HUES6 (cell line): Measurements from ENCODE around the gene RNASE11.

ENCODE experiments used
- H3K27ac ChIP-seq: 2 replicates; pipeline ENCODE4 v1.7.0; 2013; ENCODE audit warnings: low read depth, mild to moderate bottlenecking, low read length, inconsistent platforms
- H3K27me3 ChIP-seq: 2 replicates; pipeline ENCODE4 v1.6.1; 2013; ENCODE audit warnings: low read length; ENCODE audit not compliant: control insufficient read depth, insufficient read depth
- H3K36me3 ChIP-seq: 2 replicates; pipeline ENCODE4 v1.6.1; 2013; ENCODE audit warnings: low read length; ENCODE audit not compliant: control insufficient read depth, insufficient read depth
- H3K4me1 ChIP-seq: 2 replicates; pipeline ENCODE4 v1.6.1; 2013; ENCODE audit warnings: low read length; ENCODE audit not compliant: control insufficient read depth, insufficient read depth
- H3K4me3 ChIP-seq: 2 replicates; pipeline ENCODE4 v1.5.1; 2013; ENCODE audit warnings: low read depth, low read length
- H3K9ac ChIP-seq: one replicate; pipeline ENCODE4 v1.6.1; 2013; ENCODE audit warnings: mild to moderate bottlenecking, low read length
- H3K9me3 ChIP-seq: 2 replicates; pipeline ENCODE4 v1.6.1; 2013; ENCODE audit warnings: low read depth, low read length; ENCODE audit not compliant: control insufficient read depth, insufficient read depth

Gene RNASE11

DNA sequence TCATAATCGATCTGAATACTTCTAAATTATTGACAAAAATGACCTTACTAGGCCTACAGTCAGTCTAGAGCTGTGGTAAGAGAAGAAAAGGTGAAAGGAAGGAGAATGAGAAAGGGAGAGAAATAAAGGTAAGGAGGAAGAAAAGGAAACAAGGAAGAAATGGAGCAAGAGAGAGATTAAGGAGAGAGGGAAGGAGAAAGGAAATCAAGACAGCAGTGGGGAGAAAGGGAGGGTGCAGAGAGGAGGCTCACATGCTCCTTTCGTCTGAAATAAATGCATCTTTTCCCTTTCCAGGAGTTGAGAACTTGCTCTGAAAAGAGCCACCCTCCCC, 30.6 kb downstream of the RNASE11 start:
- no peaks in the 10 kb centered on the region for H3K27me3 ChIP-seq
- H3K4me1 ChIP-seq = peaks cover 34% of the 10 kb centered on the region
- H3K9ac ChIP-seq = no peak overlapping the region
- no peaks in the 10 kb centered on the region for H3K36me3 ChIP-seq
- no peaks in the 10 kb centered on the region for H3K9me3 ChIP-seq
- no peak overlapping the region for H3K4me3 ChIP-seq
- H3K27ac ChIP-seq = no peak overlapping the region

DNA sequence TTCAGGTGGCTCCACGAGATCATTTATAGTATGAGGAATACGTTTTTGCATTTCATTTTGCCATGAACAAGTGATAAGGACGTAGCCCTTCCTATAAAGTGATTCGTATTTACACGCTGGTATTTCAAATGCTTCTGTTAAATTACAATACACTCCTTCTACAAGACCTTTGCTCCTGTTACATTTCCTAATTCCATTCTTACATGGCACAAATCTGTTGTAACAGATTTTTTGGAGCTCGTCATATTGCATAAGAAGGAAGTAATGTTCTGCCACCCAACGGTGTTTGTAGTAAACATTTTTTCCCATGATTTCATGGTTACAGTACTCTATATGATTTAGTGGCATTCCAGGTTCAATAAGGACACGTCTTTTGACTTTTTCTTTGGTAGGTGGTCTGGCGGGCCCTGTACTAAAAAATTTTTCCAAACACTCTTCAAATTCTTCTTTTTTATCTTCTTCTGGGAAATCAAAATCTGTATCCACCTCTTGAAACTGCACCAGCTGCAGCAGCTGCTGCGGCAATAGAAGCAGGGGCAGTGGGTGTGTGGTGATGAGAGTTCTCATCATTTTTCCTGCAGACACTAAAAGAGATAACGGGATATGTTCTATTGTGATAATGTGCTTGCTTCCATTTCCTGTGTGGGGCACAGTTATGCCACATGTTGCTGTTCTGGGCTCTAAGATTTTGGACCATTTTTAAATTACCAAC, 31.1 kb downstream of the RNASE11 start:
- H3K4me3 ChIP-seq = no peak overlapping the region
- no peak overlapping the region for H3K9ac ChIP-seq
- peaks cover 34% of the 10 kb centered on the region for H3K4me1 ChIP-seq
- no peaks in the 10 kb centered on the region for H3K9me3 ChIP-seq
- no peak overlapping the region for H3K27ac ChIP-seq
- H3K27me3 ChIP-seq = no peaks in the 10 kb centered on the region
- no peaks in the 10 kb centered on the region for H3K36me3 ChIP-seq

DNA sequence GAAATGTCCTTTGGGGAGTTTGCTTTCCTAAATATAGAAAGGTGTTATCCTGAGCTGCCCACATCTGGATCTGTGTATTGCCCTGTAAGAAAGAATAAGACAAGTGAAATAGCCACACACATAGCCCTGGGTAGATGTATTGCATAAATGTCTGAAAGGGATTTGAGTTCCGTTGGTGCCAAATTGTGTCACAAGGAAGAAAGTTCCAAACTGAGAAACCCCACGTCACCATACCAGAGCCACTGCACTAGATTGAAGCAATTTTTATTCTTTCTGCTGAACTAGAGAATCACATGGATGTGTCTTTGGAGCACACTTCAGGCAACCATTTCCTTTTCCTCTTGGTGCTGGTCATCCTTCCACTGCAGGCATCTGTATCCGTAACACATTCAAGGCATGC, 32.0 kb downstream of the RNASE11 start:
- peaks cover 33% of the 10 kb centered on the region for H3K4me1 ChIP-seq
- no peak overlapping the region for H3K4me3 ChIP-seq
- H3K27me3 ChIP-seq = no peaks in the 10 kb centered on the region

DNA sequence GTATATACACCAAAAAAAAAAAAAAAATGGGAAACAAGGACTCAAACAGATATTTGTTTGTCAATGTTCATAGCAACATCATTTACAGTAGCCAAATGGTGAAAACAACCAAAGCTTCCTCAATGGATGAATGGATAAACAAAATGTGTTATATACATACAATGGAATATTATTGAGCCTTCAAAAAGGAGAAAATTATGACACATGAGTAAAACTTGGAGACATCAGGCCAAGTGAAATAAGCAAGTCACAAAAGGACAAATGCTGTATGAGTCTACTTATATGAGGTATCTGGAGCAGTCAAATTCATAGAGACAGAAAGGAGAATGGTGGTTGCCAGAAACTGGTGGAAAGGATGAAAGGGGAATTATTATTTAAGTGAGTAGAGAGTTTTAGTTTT, 34.8 kb downstream of the RNASE11 start:
- no peak overlapping the region for H3K4me3 ChIP-seq
- H3K36me3 ChIP-seq = no peaks in the 10 kb centered on the region
- no peak overlapping the region for H3K9ac ChIP-seq
- no peak overlapping the region for H3K27ac ChIP-seq
- H3K4me1 ChIP-seq = peaks cover 15% of the 10 kb centered on the region
- no peaks in the 10 kb centered on the region for H3K9me3 ChIP-seq
- H3K27me3 ChIP-seq = no peaks in the 10 kb centered on the region

More for the DNA sequence above, 32.0 kb downstream of the RNASE11 start:
- H3K9ac ChIP-seq = no peak overlapping the region
- H3K9me3 ChIP-seq = no peaks in the 10 kb centered on the region
- H3K36me3 ChIP-seq = no peaks in the 10 kb centered on the region
- H3K27ac ChIP-seq = no peak overlapping the region

DNA sequence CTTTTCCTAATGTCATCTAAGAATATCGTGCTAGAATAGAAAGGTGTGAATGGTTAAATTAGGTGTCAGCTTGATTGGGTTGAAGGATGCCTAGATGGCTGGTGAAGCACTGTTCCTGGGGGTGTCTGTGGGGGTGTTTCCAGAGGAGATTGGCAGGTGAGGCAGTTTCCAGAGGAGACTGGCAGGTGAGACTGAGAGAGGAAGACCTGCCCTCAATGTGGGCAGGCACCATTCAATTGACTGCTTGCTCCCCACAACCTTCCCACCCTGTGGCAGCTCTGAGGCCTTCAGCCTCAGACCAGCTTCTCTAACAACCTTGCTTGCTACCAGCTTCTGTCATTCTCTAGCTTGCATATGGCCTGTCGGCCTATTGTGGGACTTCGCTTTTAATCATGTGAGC, 36.2 kb downstream of the RNASE11 start:
- Histone ChIP-seq H3K9me3 (no peaks in the 10 kb centered on the region), H3K27ac (no peak overlapping the region), H3K9ac (no peak overlapping the region), H3K27me3 (no peaks in the 10 kb centered on the region), H3K4me3 (no peak overlapping the region), H3K36me3 (no peaks in the 10 kb centered on the region), H3K4me1 (peaks cover 4% of the 10 kb centered on the region)

DNA sequence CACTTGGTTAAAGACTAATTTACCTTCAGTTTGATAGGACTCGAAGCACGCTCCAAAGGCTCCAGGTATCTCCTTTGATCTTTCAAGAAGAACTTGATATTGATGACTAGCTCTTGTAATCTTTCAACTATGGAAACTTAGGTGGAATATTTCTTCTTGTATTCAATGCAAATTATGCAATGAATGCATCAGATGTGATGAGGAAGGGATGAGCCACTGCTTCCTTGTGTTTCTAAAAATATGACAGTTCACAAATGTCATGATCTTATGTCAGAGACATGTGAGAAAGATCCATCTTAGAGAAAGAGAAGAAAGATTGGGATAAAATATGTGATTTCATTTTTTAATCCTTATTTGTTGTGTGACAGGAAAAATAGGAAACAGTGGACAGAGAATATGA, 36.9 kb downstream of the RNASE11 start:
- no peaks in the 10 kb centered on the region for H3K27me3 ChIP-seq
- H3K4me3 ChIP-seq = no peak overlapping the region

DNA sequence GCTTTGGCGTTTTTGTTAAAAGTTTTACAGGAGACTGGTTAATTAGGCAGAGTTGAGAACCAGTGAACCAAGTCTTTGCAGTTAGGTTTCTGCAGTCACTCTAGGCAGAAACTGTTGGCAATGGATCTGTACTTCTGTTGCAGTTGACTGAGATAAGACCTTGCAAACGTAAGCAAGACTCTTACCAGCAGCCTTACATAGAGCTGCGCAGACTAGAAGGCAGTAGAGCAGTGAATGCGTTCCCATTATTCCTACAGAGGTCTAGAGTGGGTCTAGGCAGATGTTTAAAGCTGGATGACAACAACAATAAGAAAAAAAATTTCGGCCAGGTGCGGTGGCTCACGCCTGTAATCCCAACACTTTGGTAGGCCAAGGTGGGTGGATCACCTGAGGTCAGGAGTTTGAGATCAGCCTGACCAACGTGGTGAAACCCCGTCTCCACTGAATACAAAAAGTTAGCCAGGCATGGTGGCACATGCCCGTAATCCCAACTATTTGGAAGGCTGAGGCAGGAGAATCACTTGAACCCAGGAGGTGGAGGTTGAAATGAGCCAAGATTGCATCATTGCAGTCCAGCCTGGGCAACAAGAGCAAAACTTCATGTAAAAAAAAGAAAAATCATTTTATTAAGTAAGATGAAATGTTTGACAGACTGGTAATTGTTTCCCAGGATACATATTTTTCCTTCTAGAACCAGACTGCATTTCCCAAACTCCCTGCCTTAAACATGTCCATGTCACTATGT, 39.2 kb downstream of the RNASE11 start:
- Histone ChIP-seq H3K9me3 (no peaks in the 10 kb centered on the region), H3K4me1 (no peaks in the 10 kb centered on the region), H3K27me3 (no peaks in the 10 kb centered on the region), H3K4me3 (no peak overlapping the region), H3K9ac (no peak overlapping the region), H3K36me3 (no peaks in the 10 kb centered on the region), H3K27ac (no peak overlapping the region)

More for the DNA sequence above, 36.9 kb downstream of the RNASE11 start:
- Histone ChIP-seq H3K9me3 (no peaks in the 10 kb centered on the region), H3K4me1 (no peaks in the 10 kb centered on the region), H3K9ac (no peak overlapping the region), H3K36me3 (no peaks in the 10 kb centered on the region), H3K27ac (no peak overlapping the region)

DNA sequence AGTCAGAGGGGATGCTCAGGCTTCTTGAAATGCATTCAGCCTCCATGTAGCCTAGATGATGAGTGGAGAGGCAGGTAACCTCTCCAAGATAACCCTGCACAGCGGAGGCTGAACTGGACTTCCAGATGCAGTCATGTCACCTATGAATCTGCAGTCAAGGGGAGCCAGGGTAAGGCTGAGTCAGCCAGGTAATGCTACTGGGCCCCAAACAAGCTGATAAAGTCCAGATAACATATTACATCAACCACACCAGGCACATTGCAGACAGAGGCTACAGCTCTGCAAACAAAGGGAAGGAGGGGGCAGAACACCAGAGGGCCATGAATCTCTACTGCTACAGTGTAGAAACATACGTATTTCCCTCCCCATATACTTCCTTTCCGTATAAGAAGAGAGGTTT, 40.9 kb downstream of the RNASE11 start:
- H3K36me3 ChIP-seq = no peaks in the 10 kb centered on the region
- H3K27ac ChIP-seq = no peak overlapping the region
- H3K9me3 ChIP-seq = no peaks in the 10 kb centered on the region
- H3K4me1 ChIP-seq = no peaks in the 10 kb centered on the region
- no peaks in the 10 kb centered on the region for H3K27me3 ChIP-seq
- H3K9ac ChIP-seq = no peak overlapping the region
- no peak overlapping the region for H3K4me3 ChIP-seq

DNA sequence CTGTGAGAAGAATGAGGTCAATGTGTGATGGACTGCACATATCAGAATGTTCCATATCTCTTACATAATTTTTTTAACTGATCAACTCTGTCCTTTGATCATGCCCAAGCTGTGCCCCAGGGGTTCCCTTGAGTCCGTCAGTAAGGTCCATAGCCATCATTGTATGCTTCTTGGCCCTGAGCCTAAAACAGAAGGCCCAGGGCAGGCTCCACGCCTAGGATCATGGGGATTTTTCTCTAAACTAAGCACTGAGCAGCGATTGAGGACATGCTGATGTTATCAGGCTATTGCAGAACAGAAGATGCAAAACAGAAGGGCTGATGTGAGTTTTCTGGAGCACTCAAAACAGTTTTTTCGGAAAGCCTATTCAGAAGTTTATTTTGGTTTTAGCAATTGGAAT, 47.9 kb downstream of the RNASE11 start:
- Histone ChIP-seq H3K9me3 (no peaks in the 10 kb centered on the region), H3K4me1 (no peaks in the 10 kb centered on the region), H3K9ac (no peak overlapping the region), H3K36me3 (no peaks in the 10 kb centered on the region), H3K4me3 (no peak overlapping the region), H3K27ac (no peak overlapping the region), H3K27me3 (no peaks in the 10 kb centered on the region)
